ENCODE data around the gene SAP130. TPM values are rescaled to one million over a fixed set of nuclear protein-coding genes. Genes with fewer than 3 reads are reported as not detected.

Gene SAP130
- total and polyA plus RNA-seq, 2 of the 4 experiments (the other 2 are of a cell fraction): 6.1 to 17.1 TPM

GRCh38 chr2:128073278-128073677 lies 45.4 kb upstream of the SAP130 start:
- ChIA-PET CTCF (no interaction called here), POLR2A (ENCODE audit: unreplicated experiment) (no interaction called here)
- H3K27me3 ChIP-seq (ENCODE audit: control insufficient read depth, insufficient read depth, low read length): 0 out of 2 replicates have a peak, but pooled peaks cover 2% of the 10 kb centered on the region
- no peak overlapping the region for H3K4ac ChIP-seq (ENCODE audit: low read depth, low read length)
- TF ChIP-seq CHD1 (IDR thresholded peaks at IDR 0.05; ENCODE audit: low read depth, low read length) (no peak), RAD21 (IDR thresholded peaks at IDR 0.05; ENCODE audit: low read length) (no peak), FOS (IDR thresholded peaks at IDR 0.05; ENCODE audit: low read depth, low read length) (no peak), RCOR1 (IDR thresholded peaks at IDR 0.05; ENCODE audit: insufficient replicate concordance, low read length) (no peak)
- H3K14ac ChIP-seq (replicated peaks; ENCODE audit: low read depth, low read length): no peak overlapping the region
- intact Hi-C loops (cut with micrococcal nuclease) (no loop called here), dilution Hi-C loops (cut with HindIII; ENCODE audit: low sequenced_read_pairs, unreplicated experiment) (no loop called here), in situ Hi-C loops (cut with MboI; ENCODE audit: low sequenced_read_pairs) (loop anchor here (25.0 kb wide), 1 partner anchor 664 kb away; no protein-coding TSS in a partner anchor)
- no peaks in the 10 kb centered on the region for H3K4me1 ChIP-seq (ENCODE audit: control insufficient read depth, insufficient read depth, low read length)
- no peak overlapping the region for H2BK5ac ChIP-seq (ENCODE audit: low read depth, low read length, poor library complexity, severe bottlenecking)
- H3K23ac ChIP-seq (ENCODE audit: low read depth, low read length): no peak overlapping the region
- H3K79me1 ChIP-seq (ENCODE audit: low read depth in 1 of 2, low read length in 2 of 2): no peaks in the 10 kb centered on the region
- H3K4me3 ChIP-seq (ENCODE audit: insufficient read depth, low read depth, low read length): no peak overlapping the region
- no peak overlapping the region for H4K5ac ChIP-seq (ENCODE audit: low read depth, low read length)
- H3K18ac ChIP-seq (ENCODE audit: low read depth, low read length): no peak overlapping the region
- no peak overlapping the region for H3K27ac ChIP-seq (ENCODE audit: insufficient read depth, low read length)
- H3K56ac ChIP-seq (ENCODE audit: extremely low read depth, insufficient read depth, low read length): no peak overlapping the region
- H2BK15ac ChIP-seq (ENCODE audit: low read depth, low read length): no peak overlapping the region
- 71% methylated on average over 1 of the region's 3 CpGs; no CpG with 5 or more reads in 1 of the 2 experiments for WGBS, 2 experiments (ENCODE audit: extremely low coverage in 2 of 2, insufficient read length in 1 of 2)
- no peak overlapping the region for H3K4me2 ChIP-seq (ENCODE audit: low read depth, low read length)
- H4K8ac ChIP-seq (ENCODE audit: low read depth in 2 of 2, low read length in 2 of 2): no peak overlapping the region
- no peak overlapping the region for H4K91ac ChIP-seq (ENCODE audit: insufficient read depth, low read depth, low read length)
- no peak overlapping the region for H2BK20ac ChIP-seq (ENCODE audit: low read depth, low read length)
- no peak overlapping the region for H3K9ac ChIP-seq (ENCODE audit: low read depth, low read length)
- no peak overlapping the region for H2BK120ac ChIP-seq (ENCODE audit: low read depth, low read length)
- no peak overlapping the region for H2AK5ac ChIP-seq (ENCODE audit: low read depth, low read length)
- no peaks in the 10 kb centered on the region for H3K9me1 ChIP-seq (ENCODE audit: insufficient read depth, low read length)
- no peaks in the 10 kb centered on the region for H3K9me3 ChIP-seq (ENCODE audit: control insufficient read depth, insufficient read depth, low read length)
- no TSS peak for BruUV-seq (replicated peaks)
- no peak overlapping the region for H2AFZ ChIP-seq (replicated peaks; ENCODE audit: low read length, poor library complexity)
- DNase-seq (no peak), ATAC-seq (ENCODE audit: low read depth) (no peak)
- no peaks in the 10 kb centered on the region for H3K36me3 ChIP-seq (ENCODE audit: control insufficient read depth, insufficient read depth, low read length)
- H2AK9ac ChIP-seq (replicated peaks; ENCODE audit: low read depth, low read length, poor library complexity): no peak overlapping the region
- no peaks in the 10 kb centered on the region for H4K20me1 ChIP-seq (ENCODE audit: insufficient read depth, low read length)

All from IMR-90 (cell line).